Measurements from ENCODE around the gene LATS1.
"Not testable (repeated sequence)": the region's sequence is repeated elsewhere in the genome, so short reads cannot be mapped to it uniquely, and the experiment has no call there.

LATS1 gene

DNA sequence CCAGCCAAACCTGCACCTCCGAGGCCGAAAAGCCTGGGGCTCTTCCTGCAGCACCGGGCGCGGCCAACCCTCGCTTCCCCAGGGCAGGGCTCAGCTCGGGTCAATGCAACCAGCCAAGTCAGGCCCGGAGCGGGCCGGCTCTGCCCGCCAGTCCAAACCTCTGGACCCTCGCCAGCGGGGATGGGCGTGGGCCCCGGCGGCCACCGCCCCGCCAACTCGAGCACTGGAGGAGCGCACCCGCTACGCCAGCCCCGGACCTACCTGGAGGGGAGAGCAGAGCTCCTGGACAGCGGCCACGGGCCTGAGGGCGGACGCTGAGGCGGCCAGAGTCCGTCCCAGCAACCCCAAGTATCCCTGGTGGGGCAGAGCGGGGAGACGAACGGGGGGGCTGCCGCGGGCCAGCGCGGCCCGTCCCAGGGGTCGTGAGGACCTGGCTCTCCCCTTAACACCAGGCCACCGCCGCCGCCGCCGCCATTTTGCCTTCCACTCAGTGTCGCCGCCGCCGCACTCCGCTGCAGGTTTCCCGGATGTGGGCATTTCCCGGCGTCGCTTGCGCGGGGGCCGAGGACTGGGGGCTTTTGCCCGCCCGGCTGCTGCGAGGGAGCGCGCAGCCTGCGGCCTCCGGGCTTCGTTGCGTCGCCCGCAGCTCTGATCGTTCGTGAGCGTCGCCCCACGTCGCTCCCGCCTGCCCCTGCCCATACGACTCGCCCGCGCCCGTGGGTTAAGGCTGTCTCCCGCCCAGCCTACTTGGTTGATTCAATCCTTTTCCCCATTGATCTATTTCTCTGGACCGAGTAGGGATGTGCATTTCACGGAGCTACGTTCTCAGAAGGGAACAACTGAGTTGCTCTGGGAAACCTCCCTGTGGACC lies at the start of gene LATS1:
LATS1 (minus strand) TSS at position 514 of the 871 bp plus-strand sequence. CDS start 15,975 bp downstream, outside the sequence.
- TF ChIP-seq JUND (IDR thresholded peaks at IDR 0.05; ENCODE audit: low read depth): no peak
- in situ Hi-C loops (cut with HindIII; ENCODE audit: low pct_unique_long_range_greater_than_20kb, low sequenced_read_pairs): no loop called here
- DNase-seq (ENCODE audit: low read depth in 1 of 2, low spot score in 1 of 2): peak; percentile 35 to 90

DNA sequence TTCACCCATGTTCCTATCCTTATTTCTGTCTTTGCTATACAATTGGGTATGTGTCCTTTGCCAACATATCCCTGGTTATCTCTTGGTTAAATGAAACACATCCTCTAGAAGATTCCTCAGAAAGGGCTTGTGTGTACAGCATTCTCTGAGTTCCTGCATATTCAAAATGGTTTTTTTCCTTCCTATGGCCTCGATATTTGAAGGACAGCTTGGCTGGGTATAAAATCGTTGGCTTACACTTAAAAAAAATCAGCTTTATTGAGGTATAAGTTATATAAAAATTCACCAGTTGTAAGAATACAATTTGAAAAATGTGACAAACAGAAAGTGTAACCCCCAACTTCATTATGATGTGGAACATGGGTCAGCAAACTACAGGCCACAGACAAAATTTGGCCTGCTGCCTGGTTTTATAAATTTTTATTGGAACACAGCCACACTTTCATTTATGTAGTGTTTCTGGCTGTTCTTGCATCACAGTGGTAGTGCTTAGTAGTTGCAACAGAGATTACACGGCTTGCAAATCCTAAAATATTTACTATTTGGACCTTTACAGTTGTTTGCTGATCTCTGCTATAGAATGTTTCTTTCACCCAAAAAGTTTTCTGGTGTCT lies 48.4 kb upstream of the LATS1 start:
- DNase-seq (ENCODE audit: low read depth in 1 of 2, low spot score in 1 of 2): peak in 1 of 2 experiments; percentile 2

DNA sequence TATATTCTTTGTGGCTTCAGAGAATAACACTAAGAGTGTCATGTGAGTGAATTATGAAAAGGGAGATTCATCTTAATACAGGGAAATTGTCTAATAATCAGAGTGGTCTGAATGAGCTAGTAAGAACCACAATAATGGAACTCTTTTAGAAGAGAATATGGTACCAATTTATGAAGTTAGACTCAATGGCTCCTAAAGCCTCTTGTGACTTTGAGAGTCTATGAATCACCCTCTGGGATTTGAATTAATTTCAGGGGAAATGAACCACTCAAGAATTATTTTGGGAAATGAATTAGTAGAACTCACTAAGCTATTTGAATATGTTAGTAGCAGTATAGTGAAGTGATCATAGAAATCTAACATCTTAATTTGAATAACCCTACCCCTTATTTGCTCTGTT lies 46.0 kb upstream of the LATS1 start:
- in situ Hi-C loops (cut with HindIII; ENCODE audit: low pct_unique_long_range_greater_than_20kb, low sequenced_read_pairs): no loop called here
- TF ChIP-seq JUND (IDR thresholded peaks at IDR 0.05; ENCODE audit: low read depth): no peak
- no peak for DNase-seq (ENCODE audit: low read depth in 1 of 2, low spot score in 1 of 2)

More for the DNA sequence above, 48.4 kb upstream of the LATS1 start:
- in situ Hi-C loops (cut with HindIII; ENCODE audit: low pct_unique_long_range_greater_than_20kb, low sequenced_read_pairs): no loop called here
- TF ChIP-seq JUND (IDR thresholded peaks at IDR 0.05; ENCODE audit: low read depth): no peak

GRCh38 chr6:149761438-149761837 lies 43.5 kb upstream of the LATS1 start:
- in situ Hi-C loops (cut with HindIII; ENCODE audit: low pct_unique_long_range_greater_than_20kb, low sequenced_read_pairs): no loop called here
- DNase-seq (ENCODE audit: low read depth in 1 of 2, low spot score in 1 of 2): no peak
- TF ChIP-seq JUND (IDR thresholded peaks at IDR 0.05; ENCODE audit: low read depth): no peak

GRCh38 chr6:149756261-149756636 lies 38.3 kb upstream of the LATS1 start:
- DNase-seq (ENCODE audit: low read depth in 1 of 2, low spot score in 1 of 2): no peak
- no peak for TF ChIP-seq JUND (IDR thresholded peaks at IDR 0.05; ENCODE audit: low read depth)
- in situ Hi-C loops (cut with HindIII; ENCODE audit: low pct_unique_long_range_greater_than_20kb, low sequenced_read_pairs): no loop called here

DNA sequence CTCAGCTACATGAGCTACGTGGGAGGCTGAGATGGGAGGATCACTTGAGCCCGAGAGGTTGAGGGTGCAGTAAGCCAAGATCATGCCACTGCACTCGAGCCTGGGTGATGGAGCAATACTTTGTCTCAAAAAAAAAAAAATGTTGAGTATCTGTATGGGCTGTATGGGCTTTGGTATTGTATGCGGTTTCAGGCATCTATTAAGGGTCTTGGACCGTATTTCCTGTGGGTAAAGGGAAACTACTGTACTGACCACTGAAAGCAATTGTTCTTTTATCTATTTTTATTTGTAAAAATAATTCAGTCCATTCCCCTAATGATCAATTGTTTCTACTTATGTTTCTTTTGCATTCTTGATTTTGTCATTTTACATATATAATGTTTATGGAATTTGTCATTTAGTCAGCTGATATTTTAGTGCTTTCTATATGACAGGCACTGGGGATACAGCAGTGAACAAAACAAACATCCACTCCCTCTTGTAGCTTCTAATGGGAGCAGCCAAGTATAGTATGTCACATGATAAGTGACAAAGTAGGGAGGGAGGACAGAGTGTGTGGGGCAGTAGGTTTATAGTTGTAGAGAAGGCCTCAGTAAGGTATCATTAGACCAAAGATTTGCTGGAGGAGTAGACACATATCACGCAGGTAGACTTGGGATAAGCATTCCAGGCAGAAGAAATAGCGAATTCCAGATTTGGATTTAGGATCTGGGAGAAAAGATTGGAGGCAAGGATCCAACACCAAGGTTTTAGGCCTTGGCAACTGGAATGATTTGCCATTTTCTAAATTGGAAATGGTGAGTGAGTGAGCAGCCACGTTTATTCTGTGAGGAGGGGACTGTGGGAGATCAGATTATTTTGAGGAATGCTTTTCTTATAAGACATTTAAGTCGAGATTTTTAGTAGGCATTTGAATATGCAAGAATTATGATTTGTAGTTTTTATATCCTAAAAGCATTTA lies 37.7 kb upstream of the LATS1 start:
- in situ Hi-C loops (cut with HindIII; ENCODE audit: low pct_unique_long_range_greater_than_20kb, low sequenced_read_pairs): no loop called here
- no peak for TF ChIP-seq JUND (IDR thresholded peaks at IDR 0.05; ENCODE audit: low read depth)
- DNase-seq (ENCODE audit: low read depth in 1 of 2, low spot score in 1 of 2): peak in 1 of 2 experiments; percentile 5

GRCh38 chr6:149754548-149754947 lies 36.6 kb upstream of the LATS1 start:
- in situ Hi-C loops (cut with HindIII; ENCODE audit: low pct_unique_long_range_greater_than_20kb, low sequenced_read_pairs): no loop called here
- no peak for TF ChIP-seq JUND (IDR thresholded peaks at IDR 0.05; ENCODE audit: low read depth)
- DNase-seq (ENCODE audit: low read depth in 1 of 2, low spot score in 1 of 2): no peak

DNA sequence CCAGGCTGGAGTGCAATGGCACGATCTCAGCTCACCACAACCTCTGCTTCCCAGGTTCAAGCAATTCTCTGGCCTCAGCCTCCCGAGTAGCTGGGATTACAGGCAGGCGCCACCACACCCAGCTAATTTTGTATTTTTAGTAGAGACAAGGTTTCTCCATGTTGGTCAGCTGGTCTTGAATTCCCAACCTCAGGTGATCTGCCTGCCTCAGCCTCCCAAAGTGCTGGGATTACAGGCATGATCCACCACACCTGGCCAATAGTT lies 35.4 kb upstream of the LATS1 start:
- in situ Hi-C loops (cut with HindIII; ENCODE audit: low pct_unique_long_range_greater_than_20kb, low sequenced_read_pairs); DNase-seq (ENCODE audit: low read depth in 1 of 2, low spot score in 1 of 2): not testable (repeated sequence)

GRCh38 chr6:149752600-149753373 lies 34.9 kb upstream of the LATS1 start:
- no peak for TF ChIP-seq JUND (IDR thresholded peaks at IDR 0.05; ENCODE audit: low read depth)
- no peak for DNase-seq (ENCODE audit: low read depth in 1 of 2, low spot score in 1 of 2)
- in situ Hi-C loops (cut with HindIII; ENCODE audit: low pct_unique_long_range_greater_than_20kb, low sequenced_read_pairs): no loop called here

DNA sequence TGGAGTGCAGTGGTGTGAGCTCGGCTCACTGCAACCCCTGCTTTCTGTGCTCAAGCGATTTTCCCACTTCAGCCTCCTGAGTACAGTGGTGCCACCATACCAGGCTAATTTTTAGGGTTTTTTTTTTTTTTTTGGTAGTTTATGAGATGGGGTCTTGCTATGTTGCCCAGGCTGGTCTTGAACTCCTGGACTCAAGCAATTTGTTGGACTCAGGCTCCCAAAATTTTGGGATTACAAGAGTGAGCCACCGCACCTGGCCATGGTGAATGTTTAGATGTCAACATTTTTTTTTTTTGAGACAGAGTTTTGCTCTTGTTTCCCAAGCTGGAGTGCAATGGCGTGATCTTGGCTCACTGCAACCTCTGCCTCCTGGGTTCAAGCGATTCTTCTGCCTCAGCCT lies 34.0 kb upstream of the LATS1 start:
- DNase-seq (ENCODE audit: low read depth in 1 of 2, low spot score in 1 of 2); in situ Hi-C loops (cut with HindIII; ENCODE audit: low pct_unique_long_range_greater_than_20kb, low sequenced_read_pairs): not testable (repeated sequence)

GRCh38 chr6:149751239-149751638 lies 33.3 kb upstream of the LATS1 start:
- DNase-seq (ENCODE audit: low read depth in 1 of 2, low spot score in 1 of 2): no peak
- no peak for TF ChIP-seq JUND (IDR thresholded peaks at IDR 0.05; ENCODE audit: low read depth)
- in situ Hi-C loops (cut with HindIII; ENCODE audit: low pct_unique_long_range_greater_than_20kb, low sequenced_read_pairs): no loop called here

DNA sequence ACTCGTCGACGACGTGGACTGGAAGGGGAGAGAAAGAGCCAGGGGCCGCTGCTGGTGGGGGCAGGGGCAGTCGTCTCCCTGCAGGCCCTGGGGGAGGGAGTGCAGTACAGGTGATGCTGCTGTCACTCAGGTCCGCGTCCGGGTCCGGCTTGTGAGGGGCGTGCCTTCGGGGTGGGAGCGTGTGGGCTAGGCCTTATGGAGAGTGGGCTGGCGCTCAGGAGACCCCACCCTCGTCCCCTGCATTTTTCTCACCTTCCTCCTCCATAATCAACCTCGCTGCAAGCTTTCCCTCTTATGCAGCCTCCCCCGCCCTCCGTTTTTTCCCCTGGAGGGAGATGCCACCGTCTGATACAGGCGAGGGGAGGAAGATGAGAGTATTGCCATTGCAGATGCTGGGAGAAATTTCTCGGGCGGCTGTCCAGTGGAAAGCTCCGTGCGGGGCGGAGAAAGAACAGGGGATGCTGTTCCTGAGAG lies 32.3 kb upstream of the LATS1 start:
- peak; percentile 28 to 76 for DNase-seq (ENCODE audit: low read depth in 1 of 2, low spot score in 1 of 2)
- in situ Hi-C loops (cut with HindIII; ENCODE audit: low pct_unique_long_range_greater_than_20kb, low sequenced_read_pairs): no loop called here
- no peak for TF ChIP-seq JUND (IDR thresholded peaks at IDR 0.05; ENCODE audit: low read depth)

Measured in T47D (cell line).